Inflammatory macrophage treated with lipopolysaccharide for 4 hours (primary cell): ENCODE results near the gene PCNT.

Source experiments
- DNase-seq: peaks from one replicate; pipeline ENCODE4 v3.0.0-alpha.2; 2020

The PCNT gene

GRCh38 chr21:46412521-46413364 lies 88.8 kb downstream of the PCNT start:
- DNase-seq: no peak

DNA sequence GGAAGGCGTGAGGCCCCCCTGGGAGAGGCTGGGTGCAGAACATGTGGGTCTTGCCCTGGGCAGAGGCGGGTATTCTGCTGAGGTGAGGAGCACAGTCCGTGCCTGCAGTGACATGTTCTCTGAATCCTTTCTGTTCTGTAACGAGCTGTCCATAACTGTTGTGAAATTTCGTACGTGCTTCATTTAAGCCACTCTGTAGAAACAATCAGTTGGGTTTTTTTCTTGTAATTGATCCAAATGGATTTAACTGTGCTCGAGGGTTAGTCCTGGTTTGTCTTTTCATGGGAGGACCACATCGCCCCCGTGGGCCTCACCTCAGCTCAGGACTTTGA lies 89.4 kb downstream of the PCNT start:
- no peak for DNase-seq

DNA sequence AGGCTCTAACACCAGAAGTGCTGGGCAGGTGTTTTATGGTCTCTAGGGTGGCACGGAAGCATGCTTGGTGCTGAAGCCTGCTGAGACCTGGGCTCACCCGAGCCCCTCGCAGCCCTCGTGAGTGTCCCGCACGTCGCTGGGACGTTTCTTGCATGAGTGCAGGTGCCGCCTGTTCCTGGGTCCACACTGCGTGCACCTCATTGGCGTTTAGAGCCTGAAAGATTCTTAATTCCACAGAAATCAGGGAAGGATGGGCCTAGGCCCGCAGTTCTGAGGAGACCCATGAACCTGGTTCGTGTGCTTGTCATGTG lies 91.0 kb downstream of the PCNT start:
- no peak for DNase-seq

DNA sequence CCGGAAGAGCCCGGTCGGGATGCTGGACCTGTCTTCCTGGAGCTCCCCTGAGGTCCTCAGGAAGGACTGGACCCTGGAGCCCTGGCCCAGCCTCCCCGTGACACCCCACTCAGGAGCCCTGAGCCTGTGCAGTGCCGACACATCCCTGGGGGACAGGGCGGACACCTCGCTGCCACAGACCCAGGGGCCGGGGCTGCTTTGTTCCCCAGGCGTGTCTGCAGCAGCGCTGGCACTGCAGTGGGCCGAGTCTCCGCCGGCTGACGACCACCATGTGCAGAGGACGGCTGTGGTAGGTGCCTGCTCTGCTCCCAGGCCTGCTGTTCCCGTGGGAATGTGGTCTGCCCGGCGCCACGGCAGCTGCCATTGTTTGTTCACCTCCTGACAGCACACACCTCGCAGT lies 92.6 kb downstream of the PCNT start:
- no peak for DNase-seq

DNA sequence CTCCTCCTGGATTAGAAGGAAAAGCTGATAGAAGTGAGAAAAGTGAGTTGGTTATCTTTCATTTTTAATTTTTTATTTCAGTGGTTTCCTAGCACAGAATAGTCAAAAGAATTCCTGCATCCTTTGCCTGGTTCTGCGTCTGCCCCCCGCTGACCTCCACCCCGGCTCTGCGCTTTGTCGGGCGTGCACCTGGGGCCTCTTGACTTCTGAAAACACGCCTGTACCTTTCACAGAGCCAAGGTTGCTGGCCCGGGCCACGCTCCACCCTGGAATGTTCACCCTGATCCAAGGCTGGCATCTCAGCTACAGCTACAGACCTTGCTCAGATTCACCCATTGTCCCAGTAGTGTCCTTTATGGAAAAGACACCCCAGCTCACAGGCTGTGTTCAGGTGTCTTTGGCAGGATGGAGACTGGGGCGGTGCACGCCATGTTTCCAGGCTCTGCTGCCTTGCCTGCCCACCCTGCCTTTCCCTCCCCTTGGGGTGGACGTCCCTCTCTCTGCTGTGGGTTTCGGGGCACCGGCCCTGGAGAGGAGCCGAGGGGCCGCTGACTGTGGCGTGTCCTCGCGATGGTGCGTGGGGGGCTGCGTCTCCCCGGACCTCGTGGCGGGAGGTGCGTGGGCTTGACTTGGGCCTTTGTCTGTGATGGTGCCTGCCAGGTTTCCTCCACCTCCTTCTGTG lies 94.5 kb downstream of the PCNT start:
- no peak for DNase-seq

DNA sequence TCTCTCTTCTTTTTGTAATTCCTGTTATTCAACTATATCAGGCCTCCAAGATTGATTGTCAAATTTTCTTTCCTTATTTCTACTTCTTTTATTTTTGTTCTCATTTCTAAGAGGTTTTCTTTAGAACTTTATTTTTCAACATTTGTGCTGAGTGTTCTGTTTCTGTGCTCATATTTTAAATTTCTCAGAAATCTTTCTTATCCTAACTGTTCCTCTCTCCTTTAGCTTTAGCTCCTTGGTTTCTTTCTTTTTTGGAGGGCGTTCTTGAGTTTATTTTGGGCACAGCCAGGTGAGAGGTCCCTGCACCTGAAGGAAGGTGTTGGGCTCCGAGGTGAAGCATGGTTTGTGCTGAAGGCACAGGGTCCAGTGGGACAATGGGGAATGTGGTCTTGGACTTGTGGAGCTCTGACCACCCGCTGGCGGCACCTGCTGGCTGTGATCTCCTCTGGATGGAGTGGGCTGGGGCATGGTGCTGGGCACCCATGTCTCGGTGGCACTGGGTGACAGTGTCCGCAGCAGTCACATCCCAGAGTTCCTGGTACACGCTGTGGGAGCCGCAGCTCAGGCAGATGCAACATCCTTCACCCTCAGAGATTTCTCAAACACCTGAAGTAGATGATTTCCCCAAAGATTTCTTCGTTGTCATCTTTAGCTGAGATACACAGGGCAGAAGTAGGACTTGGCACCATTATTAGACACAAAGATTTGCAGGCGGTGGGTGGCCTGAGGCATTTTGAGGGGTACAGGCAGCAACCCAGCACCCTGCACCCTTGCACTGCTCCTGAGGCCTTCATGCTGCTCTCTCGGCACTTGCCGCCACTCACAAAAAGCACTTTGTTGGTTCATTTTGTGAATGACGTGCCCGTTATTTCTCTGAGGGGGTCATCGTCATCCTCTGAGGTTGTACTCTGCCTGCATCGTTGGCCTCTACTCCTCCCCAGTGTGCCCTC lies 96.6 kb downstream of the PCNT start:
- no peak for DNase-seq

- DNase-seq: no peak
Measured at GRCh38 chr21:46421191-46421750, 97.3 kb downstream of the PCNT start.

DNA sequence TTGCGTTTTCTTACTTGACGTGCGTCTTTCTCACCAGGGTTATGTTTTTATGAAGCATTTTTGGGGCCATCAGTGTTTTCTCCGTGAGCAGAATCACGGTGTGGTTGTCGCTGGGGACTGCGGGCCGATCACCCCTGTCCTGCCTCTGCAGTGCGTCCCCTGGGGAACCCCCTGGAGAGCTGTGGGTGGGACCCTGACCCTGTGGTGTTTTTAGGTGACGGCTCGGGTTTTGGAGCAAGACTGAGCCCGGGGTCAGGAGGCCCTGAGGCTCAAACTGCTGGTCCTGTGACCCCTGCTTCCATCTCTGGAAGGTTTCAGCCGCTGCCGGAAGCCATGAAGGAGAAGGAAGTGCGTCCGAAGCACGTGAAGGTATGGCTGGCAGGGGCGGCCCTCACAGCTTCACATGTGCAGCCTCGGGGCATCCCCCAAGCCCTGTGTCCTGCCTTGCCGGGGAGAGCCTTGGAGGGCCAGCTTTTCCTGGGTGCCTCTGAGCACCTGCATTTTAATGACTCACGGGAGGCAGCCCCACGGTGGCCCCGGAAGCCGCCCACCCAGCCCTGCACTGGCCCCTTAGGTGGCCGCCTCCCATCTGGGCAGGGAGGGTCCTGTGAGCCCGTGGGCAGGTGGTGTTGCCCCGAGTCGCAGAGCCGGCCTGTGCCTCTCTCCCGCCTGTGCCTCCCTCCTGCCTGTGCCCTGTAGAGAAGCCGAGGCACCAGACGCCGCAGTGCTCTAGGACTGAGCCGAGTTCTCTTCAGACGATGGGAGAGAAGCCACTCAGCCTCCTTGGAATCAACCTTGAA lies 98.0 kb downstream of the PCNT start:
- DNase-seq: no peak

- DNase-seq: no peak
Measured at GRCh38 chr21:46422636-46423241, 98.8 kb downstream of the PCNT start.

DNA sequence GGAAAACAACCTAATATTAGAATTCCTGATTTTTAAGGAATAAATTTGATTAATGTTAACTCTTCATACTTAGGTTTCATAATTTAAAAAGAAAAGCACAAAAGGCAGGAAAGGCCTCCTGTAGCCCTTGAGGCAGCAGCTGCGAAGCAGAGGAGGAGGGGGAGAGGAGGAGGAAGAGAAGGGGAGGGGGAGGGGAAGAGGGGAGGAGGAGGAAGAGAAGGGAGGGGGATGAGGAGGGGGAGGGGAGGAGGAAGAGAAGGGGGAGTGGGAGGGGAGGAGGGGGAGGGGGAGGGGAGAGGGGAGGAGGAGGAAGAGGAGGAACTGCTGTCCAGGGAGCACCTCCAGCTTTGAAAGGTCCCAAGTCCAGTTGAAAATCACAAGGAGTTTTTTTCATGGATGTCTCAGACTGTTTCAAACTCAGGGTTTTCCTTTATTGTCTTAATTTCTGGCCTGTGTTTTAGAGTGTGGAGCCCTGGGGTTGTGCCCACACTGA lies 99.6 kb downstream of the PCNT start:
- DNase-seq: no peak

- no peak for DNase-seq
Measured at GRCh38 chr21:46424039-46424591, 100.2 kb downstream of the PCNT start.

- DNase-seq: no peak
Measured at GRCh38 chr21:46424621-46425020, 100.7 kb downstream of the PCNT start.

- DNase-seq: no peak
Measured at GRCh38 chr21:46425041-46425440, 101.1 kb downstream of the PCNT start.

- no peak for DNase-seq
Measured at GRCh38 chr21:46425571-46425970, 101.6 kb downstream of the PCNT start.

- DNase-seq: no peak
Measured at GRCh38 chr21:46426313-46427046, 102.5 kb downstream of the PCNT start.

DNA sequence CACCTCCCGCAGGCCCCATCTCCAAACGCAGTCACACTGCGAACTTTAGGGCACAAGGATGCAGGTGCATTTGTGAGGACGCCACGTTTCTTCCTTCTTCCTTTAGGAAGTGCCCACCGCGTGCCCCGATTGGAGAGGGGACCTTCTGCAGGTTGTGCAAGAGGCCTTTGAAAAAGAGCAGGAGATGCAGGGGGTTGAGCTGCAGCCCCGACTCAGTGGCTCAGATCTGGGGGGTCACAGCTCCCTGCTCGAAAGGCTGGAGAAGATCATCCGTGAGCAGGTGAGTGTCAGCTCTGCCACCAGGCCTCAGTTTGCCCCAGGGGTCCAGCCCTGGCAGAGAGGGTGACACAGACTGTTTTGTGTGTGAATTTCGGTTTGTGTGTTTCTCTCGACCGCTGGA lies 103.6 kb downstream of the PCNT start:
- DNase-seq: no peak

- DNase-seq: no peak
Measured at GRCh38 chr21:46428286-46428685, 104.3 kb downstream of the PCNT start.

DNA sequence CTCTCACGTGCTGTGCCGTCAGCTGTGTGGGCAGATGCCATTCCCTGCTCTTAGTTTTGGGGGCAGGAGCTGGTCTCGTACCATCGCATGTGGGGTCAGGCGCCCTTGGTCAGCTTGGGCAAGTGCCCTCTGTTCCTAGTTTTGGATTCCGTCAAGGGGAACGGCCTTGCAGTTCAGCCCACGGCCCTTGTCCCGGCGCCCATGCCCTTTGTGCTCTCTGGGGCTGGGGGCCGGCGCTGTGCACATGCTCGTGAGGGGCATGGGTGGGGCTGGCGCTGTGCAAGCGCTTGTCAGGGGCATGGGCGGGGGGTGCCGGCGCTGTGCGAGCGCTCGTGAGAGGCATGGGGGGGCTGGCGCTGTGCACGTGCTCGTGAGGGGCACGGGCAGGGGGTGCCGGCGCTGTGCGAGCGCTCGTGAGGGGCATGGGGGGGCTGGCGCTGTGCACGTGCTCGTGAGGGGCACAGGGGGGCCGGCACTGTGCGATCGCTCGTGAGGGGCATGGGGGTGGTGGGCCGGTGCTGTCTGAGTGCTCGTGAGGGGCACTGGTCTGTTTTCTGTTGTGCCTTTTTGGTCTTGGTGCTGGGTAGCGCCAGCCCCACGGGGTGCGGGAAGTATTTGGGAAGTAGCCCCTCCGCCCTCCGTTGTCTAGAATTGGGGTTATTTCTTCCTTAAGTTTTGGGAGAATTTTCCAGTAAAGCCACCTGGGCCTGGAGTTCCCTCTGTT lies 105.2 kb downstream of the PCNT start:
- DNase-seq: no peak

- DNase-seq: no peak
Measured at GRCh38 chr21:46429754-46430681, 106.1 kb downstream of the PCNT start.
